Measurements from ENCODE around the gene GAREM1. TPM values are rescaled to one million over a fixed set of nuclear protein-coding genes. Genes with fewer than 3 reads are reported as not detected.

Gene GAREM1
- total RNA-seq, 4 donors from 2014 or later = 42.9 to 70.8 (median 52.6) TPM

GRCh38 chr18:32213693-32214092, 257.0 kb downstream of the GAREM1 start:
- TF ChIP-seq POLR2AphosphoS5 (IDR thresholded peaks at IDR 0.05) (no peak), EP300 (IDR thresholded peaks at IDR 0.05) (no peak), POLR2A (IDR thresholded peaks at IDR 0.05) (no peak), CTCF (IDR thresholded peaks at IDR 0.05) (no peak)
- Histone ChIP-seq H3K4me1 (no peaks in the 10 kb centered on the region), H3K27me3 (no peaks in the 10 kb centered on the region), H3K9me3 (no peaks in the 10 kb centered on the region), H3K4me3 (no peak overlapping the region), H3K27ac (no peak overlapping the region), H3K36me3 (no peaks in the 10 kb centered on the region)
- DNase-seq (ENCODE audit: low spot score in 2 of 2) = no peak
- WGBS = 84% methylated on average over 2 of the region's 2 CpGs
